ENCODE measurements around the gene IFNA8.

DNA sequence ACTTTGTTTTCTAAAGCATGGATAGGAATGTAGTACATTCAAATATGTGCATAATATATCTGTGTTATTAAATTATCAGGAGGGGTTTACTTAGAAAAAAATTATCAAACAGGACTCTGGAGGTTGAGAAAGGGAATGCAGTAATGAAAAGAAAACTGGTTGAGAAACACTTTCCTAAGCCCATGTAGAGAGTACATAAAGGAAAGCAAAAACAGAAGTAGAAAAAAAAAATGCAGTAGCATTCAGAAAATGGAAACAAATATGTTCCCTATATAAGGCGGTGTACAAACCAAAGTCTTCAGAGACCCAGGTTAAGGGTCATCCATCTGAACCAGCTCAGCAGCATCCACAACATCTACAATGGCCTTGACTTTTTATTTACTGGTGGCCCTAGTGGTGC lies at the start of gene IFNA8:
- no peak for TF ChIP-seq POLR2A (IDR thresholded peaks at IDR 0.05)
- TF ChIP-seq, protein P1, sequence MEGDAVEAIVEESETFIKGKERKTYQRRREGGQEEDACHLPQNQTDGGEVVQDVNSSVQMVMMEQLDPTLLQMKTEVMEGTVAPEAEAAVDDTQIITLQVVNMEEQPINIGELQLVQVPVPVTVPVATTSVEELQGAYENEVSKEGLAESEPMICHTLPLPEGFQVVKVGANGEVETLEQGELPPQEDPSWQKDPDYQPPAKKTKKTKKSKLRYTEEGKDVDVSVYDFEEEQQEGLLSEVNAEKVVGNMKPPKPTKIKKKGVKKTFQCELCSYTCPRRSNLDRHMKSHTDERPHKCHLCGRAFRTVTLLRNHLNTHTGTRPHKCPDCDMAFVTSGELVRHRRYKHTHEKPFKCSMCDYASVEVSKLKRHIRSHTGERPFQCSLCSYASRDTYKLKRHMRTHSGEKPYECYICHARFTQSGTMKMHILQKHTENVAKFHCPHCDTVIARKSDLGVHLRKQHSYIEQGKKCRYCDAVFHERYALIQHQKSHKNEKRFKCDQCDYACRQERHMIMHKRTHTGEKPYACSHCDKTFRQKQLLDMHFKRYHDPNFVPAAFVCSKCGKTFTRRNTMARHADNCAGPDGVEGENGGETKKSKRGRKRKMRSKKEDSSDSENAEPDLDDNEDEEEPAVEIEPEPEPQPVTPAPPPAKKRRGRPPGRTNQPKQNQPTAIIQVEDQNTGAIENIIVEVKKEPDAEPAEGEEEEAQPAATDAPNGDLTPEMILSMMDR (IDR thresholded peaks at IDR 0.05): no peak

Data from testis (tissue), 2 donors.